Stimulated activated CD4-positive, alpha-beta T cell treated with anti-CD3 and anti-CD28 coated beads, TNF-alpha, amount 100 ng/mL, for 48 hours (primary cell): ENCODE results near the gene GALNT2.

ENCODE experiments used
- DNase-seq, 3 donors: peaks; one replicate each; pipeline ENCODE4 v3.0.0-alpha.2; 2020; ENCODE audit warnings: low read depth in 3 of 3

The GALNT2 gene

GRCh38 chr1:230293390-230293700 lies 226.3 kb downstream of the GALNT2 start:
- no peak for DNase-seq

GRCh38 chr1:230295367-230295766 lies 228.3 kb downstream of the GALNT2 start:
- DNase-seq, result no peak

GRCh38 chr1:230299191-230300006 lies 232.4 kb downstream of the GALNT2 start:
- no peak for DNase-seq

GRCh38 chr1:230300322-230301301 lies 233.6 kb downstream of the GALNT2 start:
- no peak for DNase-seq

GRCh38 chr1:230301322-230301721 lies 234.3 kb downstream of the GALNT2 start:
- no peak for DNase-seq

- DNase-seq, result no peak
Observed at GRCh38 chr1:230301822-230302221, 234.8 kb downstream of the GALNT2 start.

- no peak for DNase-seq
Observed at GRCh38 chr1:230303069-230303468, 236.0 kb downstream of the GALNT2 start.

GRCh38 chr1:230303822-230304221 lies 236.8 kb downstream of the GALNT2 start:
- no peak for DNase-seq

- DNase-seq, result peak in 1 of 3 donors; percentile 43
Observed at GRCh38 chr1:230306169-230306568, 239.1 kb downstream of the GALNT2 start.

GRCh38 chr1:230307213-230307612 lies 240.2 kb downstream of the GALNT2 start:
- DNase-seq, result no peak

GRCh38 chr1:230308039-230308438 lies 241.0 kb downstream of the GALNT2 start:
- no peak for DNase-seq

- DNase-seq, result no peak
Observed at GRCh38 chr1:230308821-230309220, 241.8 kb downstream of the GALNT2 start.

GRCh38 chr1:230309646-230310177 lies 242.7 kb downstream of the GALNT2 start:
- DNase-seq, result no peak

GRCh38 chr1:230310381-230311163 lies 243.5 kb downstream of the GALNT2 start:
- peak; percentile 16 to 56 (median 44) for DNase-seq

GRCh38 chr1:230312676-230313075 lies 245.6 kb downstream of the GALNT2 start:
- no peak for DNase-seq

GRCh38 chr1:230313453-230314141 lies 246.6 kb downstream of the GALNT2 start:
- DNase-seq, result no peak

GRCh38 chr1:230314142-230314470 lies 247.1 kb downstream of the GALNT2 start:
- no peak for DNase-seq

GRCh38 chr1:230315099-230315498 lies 248.1 kb downstream of the GALNT2 start:
- no peak for DNase-seq

GRCh38 chr1:230316864-230317745 lies 250.1 kb downstream of the GALNT2 start:
- no peak for DNase-seq
